Muscle layer of duodenum (tissue), 2 donors: ENCODE results near the gene USH1C.
A peak's percentile ranks its signal among the peaks of the same experiment; 100 is the strongest.

Experiments
- H3K27ac ChIP-seq: one replicate; pipeline ENCODE4 v1.7.0; 2013; ENCODE audit warnings: mild to moderate bottlenecking, low read length
- H3K27me3 ChIP-seq: one replicate; pipeline ENCODE4 v1.7.0; 2013; ENCODE audit warnings: low read depth, mild to moderate bottlenecking, control low read depth, low read length
- H3K36me3 ChIP-seq, 2 donors: one replicate each; pipeline ENCODE4 v1.7.0; 2013; ENCODE audit warnings: low read length in 2 of 2, control low read depth in 1 of 2, mild to moderate bottlenecking in 1 of 2; ENCODE audit not compliant: insufficient read depth in 2 of 2, control insufficient read depth in 1 of 2
- H3K4me1 ChIP-seq, 2 donors: one replicate each; pipeline ENCODE4 v1.7.0; 2013; ENCODE audit warnings: low read length in 2 of 2, mild to moderate bottlenecking in 2 of 2, control low read depth in 1 of 2, moderate library complexity in 1 of 2; ENCODE audit not compliant: insufficient read depth in 2 of 2, control insufficient read depth in 1 of 2
- H3K4me3 ChIP-seq, 2 donors: one replicate each; pipeline ENCODE4 v1.7.0; 2013; ENCODE audit warnings: low read length in 2 of 2, low read depth in 1 of 2, mild to moderate bottlenecking in 1 of 2
- H3K9me3 ChIP-seq, 2 donors: one replicate each; pipeline ENCODE4 v1.7.0; 2013; ENCODE audit warnings: low read length in 2 of 2, control low read depth in 1 of 2, mild to moderate bottlenecking in 1 of 2; ENCODE audit not compliant: control insufficient read depth in 1 of 2
- donor health status: healthy.

Gene USH1C

GRCh38 chr11:17544181-17544622, at the start of gene USH1C:
Gene USH1C (minus strand): TSS chr11:17544416. CDS start chr11:17544307, 109 bp downstream.
- Histone ChIP-seq H3K4me1 (peaks cover 3 to 7% of the 10 kb centered on the region in 2 donors), H3K27ac (peak within 1 kb of the TSS; percentile 79), H3K27me3 (peaks cover 6% of the 10 kb centered on the region), H3K36me3 (no peaks in the 10 kb centered on the region), H3K9me3 (no peaks in the 10 kb centered on the region), H3K4me3 (peak within 1 kb of the TSS; percentile 48 to 68)

GRCh38 chr11:17593466-17594245, 49.4 kb upstream of the USH1C start:
- Histone ChIP-seq H3K27me3 (no peaks in the 10 kb centered on the region), H3K27ac (no peak overlapping the region), H3K4me3 (no peak overlapping the region), H3K36me3 (no peaks in the 10 kb centered on the region), H3K4me1 (no peaks in the 10 kb centered on the region), H3K9me3 (no peaks in the 10 kb centered on the region)

GRCh38 chr11:17591293-17591692, 47.1 kb upstream of the USH1C start:
- Histone ChIP-seq H3K36me3 (no peaks in the 10 kb centered on the region), H3K9me3 (no peaks in the 10 kb centered on the region), H3K4me1 (no peaks in the 10 kb centered on the region), H3K4me3 (no peak overlapping the region), H3K27me3 (no peaks in the 10 kb centered on the region), H3K27ac (no peak overlapping the region)

- Histone ChIP-seq H3K4me3 (no peak overlapping the region), H3K4me1 (no peaks in the 10 kb centered on the region), H3K9me3 (no peaks in the 10 kb centered on the region), H3K27me3 (no peaks in the 10 kb centered on the region), H3K36me3 (no peaks in the 10 kb centered on the region), H3K27ac (no peak overlapping the region)
These were observed 46.2 kb upstream of the USH1C start for GRCh38 chr11:17590463-17590862.

GRCh38 chr11:17588721-17589120, 44.5 kb upstream of the USH1C start:
- no peak overlapping the region for H3K4me3 ChIP-seq
- H3K4me1 ChIP-seq: no peaks in the 10 kb centered on the region
- H3K27ac ChIP-seq: no peak overlapping the region
- no peaks in the 10 kb centered on the region for H3K36me3 ChIP-seq
- H3K27me3 ChIP-seq: no peaks in the 10 kb centered on the region
- H3K9me3 ChIP-seq: no peaks in the 10 kb centered on the region

GRCh38 chr11:17588166-17588565, 44.0 kb upstream of the USH1C start:
- Histone ChIP-seq H3K27ac (no peak overlapping the region), H3K4me1 (no peaks in the 10 kb centered on the region), H3K36me3 (no peaks in the 10 kb centered on the region), H3K4me3 (no peak overlapping the region), H3K27me3 (no peaks in the 10 kb centered on the region), H3K9me3 (no peaks in the 10 kb centered on the region)

GRCh38 chr11:17585911-17586695, 41.9 kb upstream of the USH1C start:
- Histone ChIP-seq H3K9me3 (peaks cover 0 to 3% of the 10 kb centered on the region in 2 donors), H3K27me3 (no peaks in the 10 kb centered on the region), H3K4me3 (no peak overlapping the region), H3K4me1 (no peaks in the 10 kb centered on the region), H3K27ac (no peak overlapping the region), H3K36me3 (no peaks in the 10 kb centered on the region)

- no peaks in the 10 kb centered on the region for H3K4me1 ChIP-seq
- no peaks in the 10 kb centered on the region for H3K36me3 ChIP-seq
- peaks cover 0 to 3% of the 10 kb centered on the region in 2 donors for H3K9me3 ChIP-seq
- no peak overlapping the region for H3K4me3 ChIP-seq
- H3K27ac ChIP-seq: no peak overlapping the region
- H3K27me3 ChIP-seq: no peaks in the 10 kb centered on the region
These were observed 37.5 kb upstream of the USH1C start for GRCh38 chr11:17581732-17582053.

- Histone ChIP-seq H3K27me3 (no peaks in the 10 kb centered on the region), H3K36me3 (no peaks in the 10 kb centered on the region), H3K4me3 (no peak overlapping the region), H3K9me3 (peaks cover 0 to 3% of the 10 kb centered on the region in 2 donors), H3K27ac (no peak overlapping the region), H3K4me1 (no peaks in the 10 kb centered on the region)
These were observed 37.0 kb upstream of the USH1C start for GRCh38 chr11:17581036-17581731.

GRCh38 chr11:17580271-17580670, 36.1 kb upstream of the USH1C start:
- Histone ChIP-seq H3K27ac (no peak overlapping the region), H3K4me1 (no peaks in the 10 kb centered on the region), H3K36me3 (no peaks in the 10 kb centered on the region), H3K4me3 (no peak overlapping the region), H3K9me3 (peaks cover 0 to 3% of the 10 kb centered on the region in 2 donors), H3K27me3 (no peaks in the 10 kb centered on the region)

- no peak overlapping the region for H3K27ac ChIP-seq
- peaks cover 0 to 3% of the 10 kb centered on the region in 2 donors for H3K9me3 ChIP-seq
- H3K4me1 ChIP-seq: no peaks in the 10 kb centered on the region
- no peak overlapping the region for H3K4me3 ChIP-seq
- H3K27me3 ChIP-seq: no peaks in the 10 kb centered on the region
- H3K36me3 ChIP-seq: no peaks in the 10 kb centered on the region
These were observed 35.2 kb upstream of the USH1C start for GRCh38 chr11:17579451-17579850.
